SK-N-SH treated with all-trans-retinoic acid at 6 μM for 48 hours (cell line): ENCODE measurements around the gene ADGRV1.
"Not testable (repeated sequence)": the region's sequence is repeated elsewhere in the genome, so short reads cannot be mapped to it uniquely, and the experiment has no call there.

Source experiments
- ARNTL ChIP-seq: fragments of 450-650 bp; formaldehyde crosslinking; IDR thresholded peaks from 2 replicates; pipeline ENCODE4 v1.5.0; 2020; ENCODE audit warnings: low read depth, mild to moderate bottlenecking, moderate library complexity, borderline replicate concordance
- CREB5 ChIP-seq: fragments of 250-450 bp; sonication (Bioruptor Pico); IDR thresholded peaks from 2 replicates; pipeline ENCODE4 v1.5.1; 2020; ENCODE audit warnings: low read depth, mild to moderate bottlenecking, moderate library complexity
- CSRNP3 ChIP-seq: fragments of 250-450 bp; sonication (Bioruptor Pico); IDR thresholded peaks from 2 replicates; pipeline ENCODE4 v1.5.1; 2021; ENCODE audit warnings: mild to moderate bottlenecking, moderate library complexity
- ESRRG ChIP-seq: fragments of 250-450 bp; sonication (Bioruptor Pico); IDR thresholded peaks from 2 replicates; pipeline ENCODE4 v1.6.1; 2021; ENCODE audit warnings: mild to moderate bottlenecking
- PATZ1 ChIP-seq: fragments of 250-450 bp; sonication (Bioruptor Pico); IDR thresholded peaks from 2 replicates; pipeline ENCODE4 v1.8.0; 2020; ENCODE audit warnings: mild to moderate bottlenecking, moderate library complexity, borderline replicate concordance
- RARB ChIP-seq: fragments of 250-450 bp; sonication (Bioruptor Pico); IDR thresholded peaks from 2 replicates; pipeline ENCODE4 v1.8.0; 2021; ENCODE audit warnings: mild to moderate bottlenecking, moderate library complexity
- ZFP3 ChIP-seq: fragments of 250-450 bp; sonication (Bioruptor Pico); IDR thresholded peaks from 2 replicates; pipeline ENCODE4 v1.5.0; 2020; ENCODE audit warnings: mild to moderate bottlenecking, moderate library complexity
- ZFP30 ChIP-seq: fragments of 450-650 bp; formaldehyde crosslinking; IDR thresholded peaks from 2 replicates; pipeline ENCODE4 v1.5.0; 2022; ENCODE audit warnings: mild to moderate bottlenecking, moderate library complexity
- ZNF70 ChIP-seq: fragments of 450-650 bp; formaldehyde crosslinking; IDR thresholded peaks from 2 replicates; pipeline ENCODE4 v1.5.0; 2020; ENCODE audit warnings: mild to moderate bottlenecking, moderate library complexity

GRCh38 chr5:91041132-91041531 is 482.5 kb downstream of the ADGRV1 start:
- TF ChIP-seq ZNF70 (CRISPR knock-in tag); CSRNP3 (CRISPR knock-in tag); PATZ1 (CRISPR knock-in tag); ZFP30 (CRISPR knock-in tag); ESRRG; ZFP3; CREB5 (CRISPR knock-in tag); RARB (CRISPR knock-in tag); ARNTL: not testable (repeated sequence)
